Neural progenitor cell (in vitro differentiated cells): ENCODE results near the gene POLE3. TPM values are rescaled to one million over a fixed set of nuclear protein-coding genes. Genes with fewer than 3 reads are reported as not detected.
A peak's percentile ranks its signal among the peaks of the same experiment; 100 is the strongest.
"Not testable (repeated sequence)": the region's sequence is repeated elsewhere in the genome, so short reads cannot be mapped to it uniquely, and the experiment has no call there.

ENCODE experiments used
- DNase-seq: peaks from one replicate; pipeline ENCODE4 v3.0.0-alpha.2; 2016; ENCODE audit warnings: low spot score
- H2AFZ ChIP-seq: fragments of 200-600 bp; sonication (generic); replicated peaks from 2 replicates; pipeline ENCODE4 v1.6.1; 2016; ENCODE audit warnings: antibody characterized with exemption
- H3F3A ChIP-seq: fragments of 200-600 bp; sonication (generic); 2 replicates; pipeline ENCODE4 v1.6.1; 2016; ENCODE audit warnings: antibody characterized with exemption, low read depth
- H3K27ac ChIP-seq: fragments of 200-600 bp; sonication (generic); 2 replicates; pipeline ENCODE4 v1.5.1; 2016; ENCODE audit warnings: mild to moderate bottlenecking
- H3K27me3 ChIP-seq: fragments of 200-600 bp; sonication (generic); 2 replicates; pipeline ENCODE4 v1.6.1; 2016; ENCODE audit warnings: mild to moderate bottlenecking, moderate library complexity
- H3K36me3 ChIP-seq: fragments of 200-600 bp; sonication (generic); 2 replicates; pipeline ENCODE4 v1.5.1; 2016
- H3K4me1 ChIP-seq: fragments of 200-600 bp; sonication (generic); 2 replicates; pipeline ENCODE4 v1.6.1; 2016; ENCODE audit warnings: mixed run types
- H3K4me2 ChIP-seq: fragments of 200-600 bp; sonication (generic); 2 replicates; pipeline ENCODE4 v1.6.1; 2016
- H3K4me3 ChIP-seq: fragments of 200-600 bp; sonication (generic); 2 replicates; pipeline ENCODE4 v1.5.1; 2016
- H3K79me2 ChIP-seq: fragments of 200-600 bp; sonication (generic); 2 replicates; pipeline ENCODE4 v1.6.1; 2016; ENCODE audit warnings: low read depth
- H3K9ac ChIP-seq: fragments of 200-600 bp; sonication (generic); 2 replicates; pipeline ENCODE4 v1.6.1; 2016
- H3K9me3 ChIP-seq: fragments of 200-600 bp; sonication (generic); 2 replicates; pipeline ENCODE4 v1.5.1; 2016; ENCODE audit warnings: low read depth
- H4K20me1 ChIP-seq: fragments of 200-600 bp; sonication (generic); 2 replicates; pipeline ENCODE4 v1.6.1; 2016; ENCODE audit warnings: low read depth
- H3K27ac Mint-ChIP-seq: 3 replicates; pipeline ENCODE4 v1.8.0; 2021; ENCODE audit warnings: mixed read lengths
- H3K27me3 Mint-ChIP-seq: 2 replicates; pipeline ENCODE4 v1.8.0; 2022; ENCODE audit warnings: low read depth, mild to moderate bottlenecking, inconsistent platforms, moderate library complexity, mixed read lengths; ENCODE audit not compliant: insufficient read depth
- H3K36me3 Mint-ChIP-seq: 3 replicates; pipeline ENCODE4 v1.8.0; 2021; ENCODE audit warnings: mixed read lengths
- H3K4me1 Mint-ChIP-seq: 3 replicates; pipeline ENCODE4 v1.8.0; 2021; ENCODE audit warnings: mixed read lengths
- H3K4me3 Mint-ChIP-seq: 3 replicates; pipeline ENCODE4 v1.8.0; 2021; ENCODE audit warnings: mild to moderate bottlenecking, moderate library complexity, mixed read lengths
- H3K9me3 Mint-ChIP-seq: 3 replicates; pipeline ENCODE4 v1.8.0; 2020; ENCODE audit warnings: mixed read lengths
- EZH2 ChIP-seq: fragments of 200-600 bp; sonication (generic); IDR thresholded peaks from 2 replicates; pipeline ENCODE4 v1.6.1; 2017; ENCODE audit warnings: antibody characterized with exemption, mild to moderate bottlenecking, moderate library complexity
- EZH2phosphoT487 ChIP-seq: fragments of 200-600 bp; sonication (generic); IDR thresholded peaks from 2 replicates; pipeline ENCODE4 v1.6.1; 2017; ENCODE audit warnings: antibody characterized with exemption
- total RNA-seq: library from RNA; depleted of rRNA; stranded (reverse); fragments of >200 nt; gene quantifications from 2 replicates; pipeline ENCODE4 v1.2.3, GENCODE V29; 2015; ENCODE audit warnings: low replicate concordance
- TF ChIP-seq, protein P1 (sequence below): fragments of 200-600 bp; sonication (generic); IDR thresholded peaks from 2 replicates; pipeline ENCODE4 v1.5.1; 2017; ENCODE audit warnings: antibody characterized with exemption, mild to moderate bottlenecking

The POLE3 gene
- total RNA-seq, 1 donor from 2014 or later, result 57.8 TPM

DNA sequence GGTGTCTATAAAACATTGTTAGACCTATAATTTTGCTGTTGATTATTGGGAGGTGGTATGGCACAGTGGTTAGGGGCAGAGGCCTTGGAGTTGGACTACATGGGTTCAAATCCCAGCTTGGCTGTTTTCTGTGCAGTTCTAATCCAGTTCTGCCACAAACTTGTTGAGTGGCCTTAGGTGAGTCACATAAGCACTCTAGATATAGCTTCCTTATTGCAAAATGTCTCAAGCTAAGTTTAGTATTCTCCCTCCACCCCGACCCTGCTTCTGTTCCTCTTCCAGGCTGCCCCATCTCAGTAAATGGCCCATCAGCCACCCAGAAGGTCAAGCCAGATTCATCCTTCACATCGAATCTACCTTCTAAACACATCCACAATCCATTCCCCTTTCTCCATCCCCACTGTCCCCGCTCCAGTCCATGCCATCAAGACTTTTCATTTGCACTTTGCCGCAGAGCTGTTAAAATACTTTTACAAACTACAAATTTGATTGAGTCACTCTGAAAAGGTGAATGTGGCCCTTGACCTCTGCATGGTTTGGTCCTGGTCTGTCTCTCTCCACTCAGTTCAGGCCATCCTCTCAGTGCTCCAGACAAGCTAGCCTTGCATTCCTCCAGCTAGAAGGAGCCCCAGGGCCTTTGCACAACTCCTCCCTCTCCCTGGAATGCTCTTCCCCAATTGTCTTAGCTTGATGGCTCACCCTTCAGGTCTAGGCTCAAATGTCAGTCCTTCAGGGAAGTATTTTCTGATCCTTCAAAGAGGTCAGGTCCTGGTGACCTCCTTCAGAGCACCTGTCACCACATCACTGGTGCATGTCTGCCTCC is 23.7 kb downstream of the POLE3 start:
- Mint-ChIP-seq H3K27ac (no peak overlapping the region), H3K36me3 (peaks cover 15% of the 10 kb centered on the region), H3K4me3 (peak overlapping the region; percentile 8), H3K4me1 (no peaks in the 10 kb centered on the region), H3K27me3 (peaks cover 10% of the 10 kb centered on the region), H3K9me3 (no peaks in the 10 kb centered on the region)
- Histone ChIP-seq H3F3A (no peaks in the 10 kb centered on the region), H3K36me3 (no peaks in the 10 kb centered on the region), H3K27me3 (no peaks in the 10 kb centered on the region), H3K9ac (no peak overlapping the region), H3K4me1 (no peaks in the 10 kb centered on the region), H3K4me3 (no peak overlapping the region), H4K20me1 (no peaks in the 10 kb centered on the region), H3K79me2 (no peaks in the 10 kb centered on the region), H3K4me2 (no peak overlapping the region), H2AFZ (no peak overlapping the region), H3K27ac (no peak overlapping the region), H3K9me3 (no peaks in the 10 kb centered on the region)
- no peak for TF ChIP-seq EZH2
- no peak for TF ChIP-seq EZH2phosphoT487
- no peak for DNase-seq

- Mint-ChIP-seq H3K9me3 (no peaks in the 10 kb centered on the region), H3K4me3 (no peak overlapping the region), H3K27me3 (peaks cover 5% of the 10 kb centered on the region), H3K27ac (no peak overlapping the region), H3K4me1 (peaks cover 5% of the 10 kb centered on the region), H3K36me3 (peaks cover 6% of the 10 kb centered on the region)
- H2AFZ ChIP-seq, result no peak overlapping the region
- peaks cover 6% of the 10 kb centered on the region for H3F3A ChIP-seq
- DNase-seq, result no peak
- no peaks in the 10 kb centered on the region for H3K79me2 ChIP-seq
- H4K20me1 ChIP-seq, result no peaks in the 10 kb centered on the region
- no peaks in the 10 kb centered on the region for H3K9me3 ChIP-seq
- no peak overlapping the region for H3K4me2 ChIP-seq
- no peaks in the 10 kb centered on the region for H3K36me3 ChIP-seq
- no peaks in the 10 kb centered on the region for H3K27me3 ChIP-seq
- no peak overlapping the region for H3K9ac ChIP-seq
- peaks cover 3% of the 10 kb centered on the region for H3K4me1 ChIP-seq
- no peak overlapping the region for H3K27ac ChIP-seq
- H3K4me3 ChIP-seq, result no peak overlapping the region
- TF ChIP-seq, protein P1, sequence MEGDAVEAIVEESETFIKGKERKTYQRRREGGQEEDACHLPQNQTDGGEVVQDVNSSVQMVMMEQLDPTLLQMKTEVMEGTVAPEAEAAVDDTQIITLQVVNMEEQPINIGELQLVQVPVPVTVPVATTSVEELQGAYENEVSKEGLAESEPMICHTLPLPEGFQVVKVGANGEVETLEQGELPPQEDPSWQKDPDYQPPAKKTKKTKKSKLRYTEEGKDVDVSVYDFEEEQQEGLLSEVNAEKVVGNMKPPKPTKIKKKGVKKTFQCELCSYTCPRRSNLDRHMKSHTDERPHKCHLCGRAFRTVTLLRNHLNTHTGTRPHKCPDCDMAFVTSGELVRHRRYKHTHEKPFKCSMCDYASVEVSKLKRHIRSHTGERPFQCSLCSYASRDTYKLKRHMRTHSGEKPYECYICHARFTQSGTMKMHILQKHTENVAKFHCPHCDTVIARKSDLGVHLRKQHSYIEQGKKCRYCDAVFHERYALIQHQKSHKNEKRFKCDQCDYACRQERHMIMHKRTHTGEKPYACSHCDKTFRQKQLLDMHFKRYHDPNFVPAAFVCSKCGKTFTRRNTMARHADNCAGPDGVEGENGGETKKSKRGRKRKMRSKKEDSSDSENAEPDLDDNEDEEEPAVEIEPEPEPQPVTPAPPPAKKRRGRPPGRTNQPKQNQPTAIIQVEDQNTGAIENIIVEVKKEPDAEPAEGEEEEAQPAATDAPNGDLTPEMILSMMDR, result no peak
- no peak for TF ChIP-seq EZH2
- no peak for TF ChIP-seq EZH2phosphoT487
Observed at GRCh38 chr9:113381909-113382411, 28.5 kb downstream of the POLE3 start.

DNA sequence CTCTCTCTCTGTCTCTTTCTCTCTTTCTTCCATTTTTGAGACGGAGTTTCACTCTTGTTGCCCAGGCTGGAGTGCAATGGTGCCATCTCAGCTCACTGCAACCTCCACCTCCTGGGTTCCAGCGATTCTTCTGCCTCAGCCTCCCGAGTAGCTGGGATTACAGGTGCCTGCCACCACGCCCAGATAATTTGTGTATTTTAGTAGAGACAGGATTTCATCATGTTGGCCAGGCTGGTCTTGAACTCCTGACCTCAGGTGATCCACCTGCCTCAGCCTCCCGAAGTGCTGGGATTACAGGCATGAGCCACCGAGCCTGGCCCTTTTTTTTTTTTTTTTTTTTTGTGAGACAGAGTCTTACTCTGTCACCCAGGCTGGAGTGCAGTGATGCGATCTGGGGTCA is 29.0 kb downstream of the POLE3 start:
- not testable (repeated sequence) for H3K27me3 Mint-ChIP-seq, H3K4me1 ChIP-seq, H3K36me3 ChIP-seq, DNase-seq, H3K27me3 ChIP-seq, H2AFZ ChIP-seq, H3F3A ChIP-seq, H3K9me3 Mint-ChIP-seq, H3K36me3 Mint-ChIP-seq, H3K9me3 ChIP-seq, H3K9ac ChIP-seq, H3K27ac ChIP-seq, H3K27ac Mint-ChIP-seq, H3K4me1 Mint-ChIP-seq, H4K20me1 ChIP-seq, H3K4me3 ChIP-seq, H3K4me2 ChIP-seq, H3K4me3 Mint-ChIP-seq, H3K79me2 ChIP-seq

DNA sequence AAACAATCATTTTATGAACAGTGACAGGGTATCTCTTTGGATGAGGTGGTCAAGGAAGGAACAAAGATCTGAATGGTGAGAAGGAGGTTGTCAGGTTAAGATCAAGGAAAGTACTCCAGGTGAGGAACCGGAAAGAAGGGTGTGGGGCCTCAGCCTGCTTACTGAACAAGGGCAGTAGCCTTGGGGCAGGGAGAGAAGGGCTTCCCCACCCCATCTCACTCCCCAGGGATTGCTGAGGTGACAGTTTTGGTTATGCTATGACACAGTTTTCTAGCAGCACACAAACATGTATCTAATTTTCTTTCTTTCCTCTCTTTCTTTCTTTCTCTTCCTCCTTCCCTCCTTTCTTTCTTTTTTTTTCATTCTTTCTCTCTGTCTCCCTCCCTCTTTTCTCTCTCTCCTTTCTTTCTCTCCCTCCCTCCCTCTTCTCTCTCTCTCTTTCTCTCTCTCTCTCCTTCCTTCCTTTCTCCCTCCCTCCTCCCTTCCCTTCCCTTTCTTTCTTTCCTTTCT is 29.6 kb downstream of the POLE3 start:
- H3K79me2 ChIP-seq, result no peaks in the 10 kb centered on the region
- H4K20me1 ChIP-seq, result no peaks in the 10 kb centered on the region
- TF ChIP-seq EZH2phosphoT487 (no peak), EZH2 (no peak)
- TF ChIP-seq, protein P1, result no peak
- no peaks in the 10 kb centered on the region for H3K9me3 ChIP-seq
- no peak overlapping the region for H3K9ac ChIP-seq
- H3K4me3 ChIP-seq, result no peak overlapping the region
- peaks cover 11% of the 10 kb centered on the region for H3F3A ChIP-seq
- no peaks in the 10 kb centered on the region for H3K36me3 ChIP-seq
- peaks cover 3% of the 10 kb centered on the region for H3K4me1 ChIP-seq
- H3K4me1 Mint-ChIP-seq, result peaks cover 5% of the 10 kb centered on the region
- no peak overlapping the region for H3K27ac ChIP-seq
- H3K9me3 Mint-ChIP-seq, result no peaks in the 10 kb centered on the region
- H3K4me3 Mint-ChIP-seq, result no peak overlapping the region
- no peak overlapping the region for H3K27ac Mint-ChIP-seq
- H3K4me2 ChIP-seq, result no peak overlapping the region
- peaks cover 2% of the 10 kb centered on the region for H3K27me3 Mint-ChIP-seq
- no peaks in the 10 kb centered on the region for H3K27me3 ChIP-seq
- no peak for DNase-seq
- no peaks in the 10 kb centered on the region for H3K36me3 Mint-ChIP-seq
- no peak overlapping the region for H2AFZ ChIP-seq

GRCh38 chr9:113379829-113380210 is 30.7 kb downstream of the POLE3 start:
- H3K36me3 ChIP-seq, H3K9me3 ChIP-seq, H3K4me3 Mint-ChIP-seq, H3K36me3 Mint-ChIP-seq, H3K9me3 Mint-ChIP-seq, H3K4me3 ChIP-seq, H3K27ac Mint-ChIP-seq, H3K9ac ChIP-seq, DNase-seq, H3K4me2 ChIP-seq, H2AFZ ChIP-seq, H3K79me2 ChIP-seq, H3K27me3 ChIP-seq, H3K27me3 Mint-ChIP-seq, H3K4me1 ChIP-seq, H3K27ac ChIP-seq, H4K20me1 ChIP-seq: not testable (repeated sequence)
- peaks cover 11% of the 10 kb centered on the region for H3K4me1 Mint-ChIP-seq
- H3F3A ChIP-seq, result peaks cover 11% of the 10 kb centered on the region

GRCh38 chr9:113379094-113379828 is 31.2 kb downstream of the POLE3 start:
- not testable (repeated sequence) for H2AFZ ChIP-seq, H3K4me1 ChIP-seq, H3K27me3 ChIP-seq, H4K20me1 ChIP-seq, H3K79me2 ChIP-seq, H3K27me3 Mint-ChIP-seq, H3K4me3 ChIP-seq, H3K36me3 Mint-ChIP-seq, H3K4me2 ChIP-seq, H3K9me3 ChIP-seq, H3K27ac ChIP-seq, DNase-seq, H3K9ac ChIP-seq, H3K36me3 ChIP-seq, H3K27ac Mint-ChIP-seq, H3K4me3 Mint-ChIP-seq, H3K9me3 Mint-ChIP-seq
- peaks cover 11% of the 10 kb centered on the region for H3K4me1 Mint-ChIP-seq
- H3F3A ChIP-seq, result peaks cover 11% of the 10 kb centered on the region
